Measurements from ENCODE around the gene CORO7.

DNA sequence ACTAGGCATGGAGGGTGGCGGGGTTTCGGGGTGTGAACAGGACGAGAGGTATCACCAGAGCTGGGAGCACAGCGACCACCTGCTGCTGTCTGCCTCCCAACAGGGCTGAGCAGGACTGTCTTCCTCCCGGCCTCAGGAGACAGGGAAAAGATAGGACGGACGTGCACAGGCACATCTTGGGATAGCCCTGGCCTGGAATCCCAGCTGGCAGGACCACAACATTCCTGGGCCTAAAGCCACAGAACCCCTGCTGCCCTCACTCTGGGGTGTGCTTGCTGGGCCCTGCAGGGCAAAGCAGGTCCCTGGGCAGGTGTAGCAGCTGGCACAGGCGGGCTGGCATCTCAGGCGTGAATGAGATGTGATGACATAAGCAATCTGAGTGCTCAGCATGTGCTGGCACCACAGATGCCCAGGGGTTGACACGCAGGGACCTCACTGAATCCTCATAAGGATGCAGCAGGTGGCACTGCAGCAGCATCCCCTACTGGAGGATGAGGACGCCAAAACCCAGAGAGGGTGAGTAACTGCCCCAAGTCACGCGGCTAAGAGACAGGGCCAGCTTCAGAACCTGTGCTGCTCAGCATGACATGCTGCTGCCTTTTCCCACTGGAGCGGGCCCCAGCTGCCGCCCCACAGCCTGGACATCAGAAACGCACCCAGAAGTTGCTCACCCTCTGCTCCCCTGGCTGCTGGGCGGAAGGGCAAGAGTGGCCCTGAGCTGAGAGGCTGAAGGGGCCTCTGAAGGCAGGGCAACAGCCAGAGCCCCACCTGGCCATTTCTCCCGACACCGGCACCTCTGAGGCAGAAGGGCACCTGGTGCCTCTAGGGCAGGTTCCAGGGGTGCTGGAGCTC is 7.1 kb downstream of the CORO7 start:
- TF ChIP-seq POLR2AphosphoS5 (IDR thresholded peaks at IDR 0.05; ENCODE audit: borderline replicate concordance, low read depth, low read length) = no peak
- no peak for TF ChIP-seq EZH2 (IDR thresholded peaks at IDR 0.05)

All from SK-N-MC (cell line).